Left ventricle myocardium inferior (tissue), 1 donor: ENCODE results near the gene MXI1. TPM values are rescaled to one million over a fixed set of nuclear protein-coding genes. Genes with fewer than 3 reads are reported as not detected.

Experiments used
- DNase-seq: peaks from one replicate; pipeline ENCODE4 v3.0.0-alpha.2; 2020
- H3K27ac ChIP-seq: fragments of 200-600 bp; replicated peaks from 2 replicates; pipeline ENCODE4 v1.8.0; 2021
- H3K27me3 ChIP-seq: fragments of 200-600 bp; 2 replicates; pipeline ENCODE4 v1.8.0; 2021; ENCODE audit warnings: low read depth
- H3K36me3 ChIP-seq: fragments of 200-600 bp; 2 replicates; pipeline ENCODE4 v1.8.0; 2021
- H3K4me1 ChIP-seq: fragments of 200-600 bp; 2 replicates; pipeline ENCODE4 v1.8.0; 2021
- H3K4me3 ChIP-seq: fragments of 200-600 bp; 2 replicates; pipeline ENCODE4 v1.8.0; 2021; ENCODE audit warnings: mild to moderate bottlenecking, moderate library complexity
- H3K9me3 ChIP-seq: fragments of 200-600 bp; replicated peaks from 2 replicates; pipeline ENCODE4 v1.8.0; 2021
- intact Hi-C: fragments of 100-400 bp; cut with micrococcal nuclease; formaldehyde crosslinking; loops from one replicate; pipeline ENCODE4 v1.11.0; 2022
- total RNA-seq: library from RNA; stranded (reverse); fragmentation: NEBNext Ultra II Directional; extraction: Animal tissue kit (Norgen Biotek cat#: 25700); gene quantifications from one replicate; pipeline ENCODE4 v1.2.1, GENCODE V29; 2021
- TF ChIP-seq, protein P1 (sequence below): fragments of 200-600 bp; IDR thresholded peaks from 2 replicates; pipeline ENCODE4 v1.8.0; 2021; ENCODE audit warnings: antibody characterized with exemption, mild to moderate bottlenecking, borderline replicate concordance
- donor health status: DM: no; HTN: yes; CAD: no; lungs with severe emphysema.

Gene MXI1
- total RNA-seq, 1 donor from 2014 or later: 60.0 TPM

- Histone ChIP-seq H3K27me3 (no peaks in the 10 kb centered on the region), H3K4me1 (peaks cover 68% of the 10 kb centered on the region), H3K27ac (peak overlapping the region; percentile 93), H3K9me3 (no peaks in the 10 kb centered on the region), H3K4me3 (no peak overlapping the region), H3K36me3 (no peaks in the 10 kb centered on the region)
- intact Hi-C loops: loop anchor here (5.0 kb wide), 1 partner anchor 55 kb away; no protein-coding TSS in a partner anchor
- TF ChIP-seq, protein P1, sequence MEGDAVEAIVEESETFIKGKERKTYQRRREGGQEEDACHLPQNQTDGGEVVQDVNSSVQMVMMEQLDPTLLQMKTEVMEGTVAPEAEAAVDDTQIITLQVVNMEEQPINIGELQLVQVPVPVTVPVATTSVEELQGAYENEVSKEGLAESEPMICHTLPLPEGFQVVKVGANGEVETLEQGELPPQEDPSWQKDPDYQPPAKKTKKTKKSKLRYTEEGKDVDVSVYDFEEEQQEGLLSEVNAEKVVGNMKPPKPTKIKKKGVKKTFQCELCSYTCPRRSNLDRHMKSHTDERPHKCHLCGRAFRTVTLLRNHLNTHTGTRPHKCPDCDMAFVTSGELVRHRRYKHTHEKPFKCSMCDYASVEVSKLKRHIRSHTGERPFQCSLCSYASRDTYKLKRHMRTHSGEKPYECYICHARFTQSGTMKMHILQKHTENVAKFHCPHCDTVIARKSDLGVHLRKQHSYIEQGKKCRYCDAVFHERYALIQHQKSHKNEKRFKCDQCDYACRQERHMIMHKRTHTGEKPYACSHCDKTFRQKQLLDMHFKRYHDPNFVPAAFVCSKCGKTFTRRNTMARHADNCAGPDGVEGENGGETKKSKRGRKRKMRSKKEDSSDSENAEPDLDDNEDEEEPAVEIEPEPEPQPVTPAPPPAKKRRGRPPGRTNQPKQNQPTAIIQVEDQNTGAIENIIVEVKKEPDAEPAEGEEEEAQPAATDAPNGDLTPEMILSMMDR: no peak
- no peak for DNase-seq
Observed at GRCh38 chr10:110222641-110223297, 15.4 kb downstream of the MXI1 start.

GRCh38 chr10:110223298-110223925 is 16.0 kb downstream of the MXI1 start:
- H3K27ac ChIP-seq: peak overlapping the region; percentile 93
- no peaks in the 10 kb centered on the region for H3K27me3 ChIP-seq
- H3K4me1 ChIP-seq: peaks cover 68% of the 10 kb centered on the region
- no peak for DNase-seq
- intact Hi-C loops: loop anchor here (5.0 kb wide), 1 partner anchor 54 kb away; no protein-coding TSS in a partner anchor
- H3K4me3 ChIP-seq: no peak overlapping the region
- no peaks in the 10 kb centered on the region for H3K9me3 ChIP-seq
- TF ChIP-seq, protein P1: no peak
- H3K36me3 ChIP-seq: peaks cover 4% of the 10 kb centered on the region

DNA sequence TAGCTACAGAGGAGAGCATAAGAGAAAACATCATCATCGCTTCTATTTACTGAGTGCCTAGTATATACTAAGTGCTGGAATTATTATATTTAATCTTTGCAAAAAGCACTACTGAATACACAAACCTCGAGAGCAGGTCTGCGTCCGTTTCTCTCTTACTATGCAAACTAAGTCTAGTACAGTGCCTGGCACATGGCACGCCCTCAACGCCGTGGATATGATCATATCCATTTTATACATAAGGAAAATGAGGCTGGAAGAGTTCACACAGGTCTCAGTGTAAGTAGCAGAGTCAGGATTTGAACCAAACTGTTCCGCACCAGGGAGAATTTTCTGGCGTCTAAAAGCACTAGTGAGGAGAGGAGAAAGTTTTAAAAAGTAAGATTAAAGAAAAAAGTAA is 17.6 kb downstream of the MXI1 start:
- Histone ChIP-seq H3K9me3 (no peaks in the 10 kb centered on the region), H3K27ac (peak overlapping the region; percentile 97), H3K36me3 (peaks cover 18% of the 10 kb centered on the region), H3K4me3 (peak overlapping the region; percentile 91), H3K27me3 (no peaks in the 10 kb centered on the region), H3K4me1 (peaks cover 68% of the 10 kb centered on the region)
- intact Hi-C loops: loop anchor here (5.0 kb wide), 1 partner anchor 52 kb away; no protein-coding TSS in a partner anchor
- DNase-seq: no peak
- TF ChIP-seq, protein P1: no peak

DNA sequence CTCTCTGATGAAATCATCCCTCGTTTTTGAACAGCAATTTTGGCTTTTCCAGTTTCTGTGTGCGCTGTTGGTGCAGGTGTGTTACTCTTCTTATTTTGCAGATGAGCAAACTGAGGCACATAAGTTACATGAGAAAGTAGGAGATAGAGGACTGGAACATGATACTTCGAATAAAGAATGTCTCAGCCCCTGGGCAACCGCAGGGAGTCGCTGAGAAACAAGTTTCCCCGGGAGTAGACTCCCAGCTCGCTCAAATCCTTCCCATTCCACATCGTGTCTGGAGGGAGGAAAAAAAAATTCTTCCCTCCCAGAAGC is 18.0 kb downstream of the MXI1 start:
- H3K36me3 ChIP-seq: peaks cover 22% of the 10 kb centered on the region
- no peaks in the 10 kb centered on the region for H3K27me3 ChIP-seq
- no peak for DNase-seq
- H3K27ac ChIP-seq: peak overlapping the region; percentile 97
- peaks cover 68% of the 10 kb centered on the region for H3K4me1 ChIP-seq
- H3K9me3 ChIP-seq: no peaks in the 10 kb centered on the region
- intact Hi-C loops: no loop called here
- TF ChIP-seq, protein P1: no peak
- H3K4me3 ChIP-seq: peak overlapping the region; percentile 91

GRCh38 chr10:110225756-110226542 is 18.5 kb downstream of the MXI1 start:
- peaks cover 66% of the 10 kb centered on the region for H3K4me1 ChIP-seq
- intact Hi-C loops: no loop called here

More at GRCh38 chr10:110225756-110226542, 18.5 kb downstream of the MXI1 start:
- peak; percentile 90 for DNase-seq
- peak overlapping the region; percentile 97 for H3K27ac ChIP-seq
- H3K36me3 ChIP-seq: peaks cover 24% of the 10 kb centered on the region
- TF ChIP-seq, protein P1: peak; percentile 74
- H3K27me3 ChIP-seq: no peaks in the 10 kb centered on the region
- H3K4me3 ChIP-seq: peak overlapping the region; percentile 91
- H3K9me3 ChIP-seq: no peaks in the 10 kb centered on the region
